SU-DHL-6 (cell line): ENCODE data around the gene ACP4.

ENCODE experiments used
- H2AFZ ChIP-seq: fragments of 200-600 bp; sonication (generic); 2 replicates; pipeline ENCODE4 v1.6.1; 2014; ENCODE audit warnings: low read depth, mild to moderate bottlenecking, moderate library complexity, mixed read lengths, antibody characterized with exemption, low read length; ENCODE audit not compliant: severe bottlenecking
- H3F3A ChIP-seq: fragments of 200-600 bp; shearing (Covaris generic); 2 replicates; pipeline ENCODE4 v1.6.0; 2016; ENCODE audit warnings: antibody characterized with exemption, mild to moderate bottlenecking; ENCODE audit not compliant: insufficient read depth
- H3K27ac ChIP-seq: fragments of 200-600 bp; sonication (generic); 2 replicates; pipeline ENCODE4 v1.5.1; 2016; ENCODE audit warnings: low read depth, mild to moderate bottlenecking, low read length, moderate library complexity, mixed read lengths
- H3K27me3 ChIP-seq: fragments of 200-600 bp; sonication (generic), shearing (Covaris generic); 2 replicates; pipeline ENCODE4 v1.6.0; 2014; ENCODE audit warnings: mild to moderate bottlenecking, low read length
- H3K36me3 ChIP-seq: fragments of 200-600 bp; sonication (generic); 2 replicates; pipeline ENCODE4 v1.6.1; 2014; ENCODE audit warnings: mild to moderate bottlenecking, low read length, mixed read lengths
- H3K4me2 ChIP-seq: fragments of 300-600, 200-600 bp; shearing (Covaris generic), sonication (generic); 2 replicates; pipeline ENCODE4 v1.6.0; 2014; ENCODE audit warnings: low read length, low read depth, mild to moderate bottlenecking; ENCODE audit not compliant: poor library complexity, severe bottlenecking
- H3K4me3 ChIP-seq: fragments of 200-600 bp; sonication (generic); 2 replicates; pipeline ENCODE4 v1.5.1; 2014; ENCODE audit warnings: antibody characterized with exemption, low read length, mild to moderate bottlenecking, mixed read lengths; ENCODE audit not compliant: insufficient read depth, poor library complexity, severe bottlenecking
- H3K79me2 ChIP-seq: fragments of 200-600 bp; sonication (generic); 2 replicates; pipeline ENCODE4 v1.6.1; 2014; ENCODE audit warnings: mild to moderate bottlenecking, low read length, moderate library complexity; ENCODE audit not compliant: insufficient read depth
- H3K9ac ChIP-seq: fragments of 200-600 bp; sonication (generic); 2 replicates; pipeline ENCODE4 v1.7.0; 2014; ENCODE audit warnings: mild to moderate bottlenecking, low read length
- H3K9me2 ChIP-seq: fragments of 200-600 bp; sonication (generic); replicated peaks from 2 replicates; pipeline ENCODE4 v1.6.1; 2014; ENCODE audit warnings: low read length; ENCODE audit not compliant: insufficient read depth
- H3K9me3 ChIP-seq: fragments of 200-600 bp; sonication (generic); 2 replicates; pipeline ENCODE4 v1.6.1; 2014; ENCODE audit warnings: low read length, mixed read lengths; ENCODE audit not compliant: insufficient read depth
- H4K20me1 ChIP-seq: fragments of 200-600 bp; sonication (generic); 2 replicates; pipeline ENCODE4 v1.6.1; 2014; ENCODE audit warnings: low read depth, mild to moderate bottlenecking, antibody characterized with exemption, low read length, moderate library complexity, mixed read lengths
- CTCF ChIP-seq: fragments of 200-600 bp; sonication (generic); IDR thresholded peaks from one replicate; pipeline ENCODE4 v1.5.1; 2017; ENCODE audit warnings: antibody characterized with exemption, mild to moderate bottlenecking, low read length, moderate library complexity; ENCODE audit not compliant: insufficient read depth, poor library complexity, severe bottlenecking
- EZH2phosphoT487 ChIP-seq: fragments of 200-600 bp; sonication (generic), shearing (Covaris generic); conservative IDR thresholded peaks from 2 replicates; pipeline ENCODE4 v1.6.1; 2018; ENCODE audit warnings: mild to moderate bottlenecking, antibody characterized with exemption, low read length, moderate library complexity, mixed read lengths

ACP4 gene

DNA sequence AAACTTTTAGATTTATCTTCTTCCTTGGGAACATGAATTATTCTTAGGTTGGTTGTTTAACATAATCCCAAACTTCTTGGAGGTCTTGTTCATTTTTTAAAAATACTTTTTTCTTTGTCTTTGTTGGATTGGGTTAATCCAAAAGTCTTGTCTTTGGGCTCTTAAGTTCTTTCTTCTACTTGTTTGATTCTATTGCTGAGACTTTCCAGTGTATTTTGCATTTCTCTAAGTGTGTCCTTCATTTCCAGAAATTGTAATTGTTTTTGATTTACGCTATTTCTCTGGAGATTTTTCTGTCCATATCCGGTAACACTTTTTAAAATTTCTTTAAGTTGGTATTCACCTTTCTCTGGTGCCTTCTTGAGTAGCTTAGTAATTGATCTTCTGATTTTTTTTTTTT is 53.0 kb downstream of the ACP4 start:
- Histone ChIP-seq H3K9ac (no peak overlapping the region), H3K9me3 (no peaks in the 10 kb centered on the region), H3F3A (no peaks in the 10 kb centered on the region), H3K27ac (no peak overlapping the region), H3K36me3 (no peaks in the 10 kb centered on the region), H4K20me1 (no peaks in the 10 kb centered on the region), H2AFZ (no peak overlapping the region), H3K79me2 (no peaks in the 10 kb centered on the region), H3K4me3 (no peak overlapping the region), H3K9me2 (no peaks in the 10 kb centered on the region), H3K27me3 (no peaks in the 10 kb centered on the region; the same call in 1 of the 2 replicates), H3K4me2 (no peak overlapping the region)
- no peak for TF ChIP-seq EZH2phosphoT487
- no peak for TF ChIP-seq CTCF

DNA sequence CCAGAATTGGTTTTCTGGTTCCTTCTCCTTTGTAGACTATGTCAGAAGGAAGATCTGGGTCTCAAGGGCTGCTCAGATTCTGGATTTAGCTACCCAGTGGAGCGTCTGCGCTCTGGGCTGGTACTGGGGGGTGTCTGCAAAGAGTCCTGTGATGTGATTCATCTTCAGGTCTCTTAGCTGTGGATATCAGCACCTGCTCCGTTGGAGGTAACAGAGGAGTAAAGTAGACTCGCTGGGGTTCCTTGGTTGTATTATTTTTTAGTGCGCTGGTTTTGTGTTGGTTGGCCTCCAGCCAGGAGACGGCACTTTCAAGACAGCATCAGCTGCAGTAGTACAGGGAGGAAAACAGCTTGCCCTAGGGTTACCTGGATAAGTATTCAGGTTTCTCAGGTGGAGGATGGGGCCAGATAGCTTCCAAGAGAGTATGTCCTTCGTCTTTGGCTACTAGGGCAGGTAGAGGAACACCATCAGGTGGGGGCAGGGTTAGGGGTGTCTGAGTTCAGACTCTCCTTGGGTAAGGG is 53.5 kb downstream of the ACP4 start:
- no peak overlapping the region for H3K4me2 ChIP-seq

DNA sequence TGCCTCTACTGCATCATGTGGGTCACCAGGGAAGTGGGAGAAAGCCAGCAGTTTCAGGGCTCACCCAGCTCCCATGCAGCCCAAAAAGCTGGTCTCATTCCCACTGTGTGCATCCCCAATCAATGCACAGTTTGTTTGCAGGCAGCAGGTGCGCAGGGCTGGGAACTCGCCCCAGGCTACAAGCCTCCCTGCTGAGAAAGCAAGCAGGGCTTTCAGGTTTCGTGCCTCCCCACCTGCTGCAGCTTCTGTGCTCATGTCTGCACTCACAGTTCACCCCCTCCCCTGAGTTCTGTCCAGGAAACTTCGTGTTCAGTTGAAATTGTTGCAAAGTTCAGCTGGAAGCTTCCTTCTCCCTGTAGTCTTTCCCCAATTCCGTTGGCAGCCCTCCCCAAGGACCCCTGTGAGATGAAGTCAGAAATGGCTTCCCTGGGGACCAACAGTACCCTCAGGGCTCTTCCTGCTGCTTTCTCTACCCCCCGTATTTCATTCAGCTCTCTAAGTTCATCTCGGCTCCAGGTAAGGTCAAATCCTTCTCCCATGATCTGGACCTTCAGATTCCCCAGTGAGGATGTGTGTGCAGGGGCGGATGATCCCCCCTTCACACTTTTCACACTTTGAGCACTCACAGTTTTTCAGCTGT is 54.2 kb downstream of the ACP4 start:
- Histone ChIP-seq H3K9me2 (no peaks in the 10 kb centered on the region), H3K9ac (no peak overlapping the region), H3K9me3 (no peaks in the 10 kb centered on the region), H3K4me3 (no peak overlapping the region), H3K79me2 (no peaks in the 10 kb centered on the region), H3K36me3 (no peaks in the 10 kb centered on the region), H3K27ac (no peak overlapping the region), H3K4me2 (no peak overlapping the region), H3K27me3 (no peaks in the 10 kb centered on the region; the same call in 1 of the 2 replicates), H3F3A (no peaks in the 10 kb centered on the region), H2AFZ (no peak overlapping the region), H4K20me1 (no peaks in the 10 kb centered on the region)
- TF ChIP-seq CTCF, result no peak
- no peak for TF ChIP-seq EZH2phosphoT487

More for the DNA sequence above, 53.5 kb downstream of the ACP4 start:
- Histone ChIP-seq H3K27me3 (no peaks in the 10 kb centered on the region; the same call in 1 of the 2 replicates), H4K20me1 (no peaks in the 10 kb centered on the region), H3K27ac (no peak overlapping the region), H2AFZ (no peak overlapping the region), H3K9me3 (no peaks in the 10 kb centered on the region), H3K36me3 (no peaks in the 10 kb centered on the region), H3K4me3 (no peak overlapping the region), H3K79me2 (no peaks in the 10 kb centered on the region), H3K9ac (no peak overlapping the region), H3F3A (no peaks in the 10 kb centered on the region), H3K9me2 (no peaks in the 10 kb centered on the region)
- no peak for TF ChIP-seq CTCF
- no peak for TF ChIP-seq EZH2phosphoT487
